Measurements from ENCODE around the gene ATP10A. TPM values are rescaled to one million over a fixed set of nuclear protein-coding genes. Genes with fewer than 3 reads are reported as not detected.

Gene ATP10A
- total RNA-seq, 1 donor from 2014 or later, result 71.9 TPM

DNA sequence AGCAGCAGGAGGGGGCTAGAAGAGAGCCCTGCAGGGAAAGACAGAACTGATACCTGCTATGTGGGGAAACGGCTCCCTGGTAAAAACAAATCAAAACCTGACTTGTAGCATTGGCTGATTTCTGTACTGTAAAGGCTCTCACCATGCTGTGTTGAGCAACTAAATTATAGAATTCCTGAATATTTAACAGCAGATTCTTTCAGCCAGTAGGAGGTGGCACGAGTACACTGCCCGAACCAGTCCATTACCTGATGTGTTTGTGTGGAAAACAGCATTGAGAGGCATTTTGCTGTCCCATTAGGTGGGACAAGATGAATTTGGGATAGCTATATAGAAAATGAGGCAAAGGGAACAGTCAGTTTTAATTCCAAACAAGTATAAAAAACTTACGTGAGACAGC is 201.2 kb downstream of the ATP10A start:
- no peak overlapping the region for H3K27ac Mint-ChIP-seq (ENCODE audit: unreplicated experiment)
- H3K4me1 Mint-ChIP-seq (ENCODE audit: unreplicated experiment), result no peaks in the 10 kb centered on the region
- H3K9me3 Mint-ChIP-seq (ENCODE audit: unreplicated experiment), result no peaks in the 10 kb centered on the region
- no peak for DNase-seq (ENCODE audit: extremely low spot score, unreplicated experiment)
- peaks cover 19% of the 10 kb centered on the region for H3K27me3 Mint-ChIP-seq (ENCODE audit: unreplicated experiment)
- peaks cover 2% of the 10 kb centered on the region for H3K36me3 Mint-ChIP-seq (ENCODE audit: unreplicated experiment)
- no peak overlapping the region for H3K4me3 Mint-ChIP-seq (ENCODE audit: unreplicated experiment)
- TF ChIP-seq, protein P1, sequence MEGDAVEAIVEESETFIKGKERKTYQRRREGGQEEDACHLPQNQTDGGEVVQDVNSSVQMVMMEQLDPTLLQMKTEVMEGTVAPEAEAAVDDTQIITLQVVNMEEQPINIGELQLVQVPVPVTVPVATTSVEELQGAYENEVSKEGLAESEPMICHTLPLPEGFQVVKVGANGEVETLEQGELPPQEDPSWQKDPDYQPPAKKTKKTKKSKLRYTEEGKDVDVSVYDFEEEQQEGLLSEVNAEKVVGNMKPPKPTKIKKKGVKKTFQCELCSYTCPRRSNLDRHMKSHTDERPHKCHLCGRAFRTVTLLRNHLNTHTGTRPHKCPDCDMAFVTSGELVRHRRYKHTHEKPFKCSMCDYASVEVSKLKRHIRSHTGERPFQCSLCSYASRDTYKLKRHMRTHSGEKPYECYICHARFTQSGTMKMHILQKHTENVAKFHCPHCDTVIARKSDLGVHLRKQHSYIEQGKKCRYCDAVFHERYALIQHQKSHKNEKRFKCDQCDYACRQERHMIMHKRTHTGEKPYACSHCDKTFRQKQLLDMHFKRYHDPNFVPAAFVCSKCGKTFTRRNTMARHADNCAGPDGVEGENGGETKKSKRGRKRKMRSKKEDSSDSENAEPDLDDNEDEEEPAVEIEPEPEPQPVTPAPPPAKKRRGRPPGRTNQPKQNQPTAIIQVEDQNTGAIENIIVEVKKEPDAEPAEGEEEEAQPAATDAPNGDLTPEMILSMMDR (IDR thresholded peaks at IDR 0.05), result peak; percentile 43

DNA sequence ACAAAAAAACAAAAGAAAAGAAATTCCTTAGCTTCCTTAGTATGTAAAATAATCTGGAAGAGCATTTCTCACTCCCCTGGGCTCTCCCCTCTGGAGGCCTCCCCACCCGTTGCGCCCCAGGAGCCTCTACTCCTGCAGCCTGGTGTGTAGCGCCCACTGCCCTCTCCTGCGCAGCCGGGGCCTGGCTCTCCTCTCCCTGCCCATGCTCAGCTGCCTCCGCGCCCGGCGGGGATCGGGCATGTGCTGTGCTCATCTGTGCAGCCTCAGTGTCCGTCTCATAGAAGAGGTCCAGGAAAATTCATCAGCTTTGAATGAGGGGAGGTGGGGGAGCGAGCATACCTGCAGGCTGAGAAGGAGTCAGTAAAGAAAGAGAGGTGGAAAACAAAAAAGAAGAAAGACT is 203.9 kb downstream of the ATP10A start:
- DNase-seq (ENCODE audit: extremely low spot score, unreplicated experiment), result no peak
- Mint-ChIP-seq H3K9me3 (ENCODE audit: unreplicated experiment) (no peaks in the 10 kb centered on the region), H3K36me3 (ENCODE audit: unreplicated experiment) (peaks cover 2% of the 10 kb centered on the region), H3K4me1 (ENCODE audit: unreplicated experiment) (no peaks in the 10 kb centered on the region), H3K4me3 (ENCODE audit: unreplicated experiment) (no peak overlapping the region), H3K27ac (ENCODE audit: unreplicated experiment) (no peak overlapping the region), H3K27me3 (ENCODE audit: unreplicated experiment) (peaks cover 16% of the 10 kb centered on the region)
- TF ChIP-seq, protein P1 (IDR thresholded peaks at IDR 0.05), result no peak

DNA sequence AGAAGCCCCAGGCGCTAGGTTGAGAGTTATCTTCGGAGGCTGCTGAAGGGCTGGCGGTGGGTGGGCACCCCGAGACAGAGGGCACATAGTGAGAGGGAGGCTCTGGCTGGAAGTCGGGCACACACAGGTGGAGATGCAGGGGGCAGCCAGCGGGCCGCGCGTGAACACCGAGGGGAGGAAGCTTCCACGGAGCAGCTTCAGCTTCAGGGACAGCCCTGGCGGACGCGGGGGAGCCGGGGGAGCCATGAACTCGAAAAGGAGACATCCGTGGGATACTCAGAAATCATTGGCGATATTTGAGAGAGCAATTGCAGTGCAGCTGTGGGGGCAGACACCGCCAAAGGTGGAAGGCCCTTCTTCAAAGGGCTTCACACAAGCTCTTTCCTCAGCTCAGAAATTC is 204.6 kb downstream of the ATP10A start:
- no peak overlapping the region for H3K27ac Mint-ChIP-seq (ENCODE audit: unreplicated experiment)
- no peak for DNase-seq (ENCODE audit: extremely low spot score, unreplicated experiment)
- H3K27me3 Mint-ChIP-seq (ENCODE audit: unreplicated experiment), result peaks cover 17% of the 10 kb centered on the region
- H3K9me3 Mint-ChIP-seq (ENCODE audit: unreplicated experiment), result no peaks in the 10 kb centered on the region
- H3K4me1 Mint-ChIP-seq (ENCODE audit: unreplicated experiment), result no peaks in the 10 kb centered on the region
- TF ChIP-seq, protein P1 (IDR thresholded peaks at IDR 0.05), result no peak
- no peak overlapping the region for H3K4me3 Mint-ChIP-seq (ENCODE audit: unreplicated experiment)
- peaks cover 2% of the 10 kb centered on the region for H3K36me3 Mint-ChIP-seq (ENCODE audit: unreplicated experiment)

DNA sequence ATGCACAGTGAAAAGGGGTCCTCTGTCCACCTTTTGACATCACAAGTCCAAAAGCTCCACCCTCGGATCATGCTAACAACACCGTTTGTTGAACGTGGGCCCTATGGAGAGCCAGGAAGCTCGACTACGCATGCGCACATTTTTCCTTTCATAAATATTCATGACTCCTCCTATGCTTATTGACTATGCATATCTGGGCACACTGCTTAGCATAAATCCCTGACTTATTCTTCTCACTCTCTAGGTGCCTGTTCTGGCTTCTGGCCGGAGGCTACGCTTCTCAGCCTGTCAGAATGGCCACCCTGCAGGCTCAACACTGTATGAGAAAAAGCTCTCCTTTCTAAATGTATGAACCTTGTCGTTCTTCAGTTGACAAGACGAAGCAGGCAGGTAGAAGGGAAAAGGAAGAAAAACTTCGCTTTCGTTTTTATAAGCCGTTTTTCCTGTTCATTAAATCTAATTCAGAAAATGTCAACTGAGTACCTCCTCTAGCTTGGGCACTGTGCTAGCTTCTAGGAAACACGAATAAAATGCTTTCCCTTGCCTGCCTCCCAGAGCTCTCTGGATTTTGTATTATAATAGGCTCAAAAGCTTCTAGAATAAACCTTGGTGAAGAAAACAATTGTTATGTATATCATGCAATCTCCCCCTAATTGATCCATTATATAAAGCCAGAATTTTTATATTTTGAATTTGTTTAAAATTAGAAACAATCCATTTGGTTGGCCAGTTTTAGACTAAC is 207.7 kb downstream of the ATP10A start:
- Mint-ChIP-seq H3K4me3 (ENCODE audit: unreplicated experiment) (no peak overlapping the region), H3K9me3 (ENCODE audit: unreplicated experiment) (no peaks in the 10 kb centered on the region), H3K27me3 (ENCODE audit: unreplicated experiment) (peaks cover 9% of the 10 kb centered on the region), H3K36me3 (ENCODE audit: unreplicated experiment) (no peaks in the 10 kb centered on the region), H3K27ac (ENCODE audit: unreplicated experiment) (no peak overlapping the region), H3K4me1 (ENCODE audit: unreplicated experiment) (no peaks in the 10 kb centered on the region)
- no peak for DNase-seq (ENCODE audit: extremely low spot score, unreplicated experiment)
- TF ChIP-seq, protein P1 (IDR thresholded peaks at IDR 0.05), result no peak

DNA sequence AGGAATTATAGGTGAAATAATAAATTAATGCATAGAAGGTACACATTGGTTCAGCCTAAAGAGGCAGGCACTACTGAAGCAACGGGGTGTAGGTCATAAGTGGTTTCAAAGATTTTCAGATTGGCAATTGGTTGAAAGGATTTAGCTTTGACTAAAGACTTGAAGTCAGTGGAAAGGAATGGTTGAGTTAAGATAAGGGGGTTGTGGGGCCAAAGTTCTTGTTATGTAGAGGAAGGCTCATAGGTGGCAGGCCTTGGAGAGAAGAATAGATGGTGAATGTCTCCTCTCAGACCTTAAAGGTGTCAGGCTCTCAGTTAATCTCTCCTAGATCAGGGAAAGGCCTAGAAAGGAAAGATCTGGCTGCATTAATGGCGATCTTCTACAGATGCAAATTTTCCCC is 209.8 kb downstream of the ATP10A start:
- Mint-ChIP-seq H3K4me3 (ENCODE audit: unreplicated experiment) (no peak overlapping the region), H3K9me3 (ENCODE audit: unreplicated experiment) (no peaks in the 10 kb centered on the region), H3K27me3 (ENCODE audit: unreplicated experiment) (peaks cover 21% of the 10 kb centered on the region), H3K36me3 (ENCODE audit: unreplicated experiment) (no peaks in the 10 kb centered on the region), H3K27ac (ENCODE audit: unreplicated experiment) (no peak overlapping the region), H3K4me1 (ENCODE audit: unreplicated experiment) (no peaks in the 10 kb centered on the region)
- DNase-seq (ENCODE audit: extremely low spot score, unreplicated experiment), result no peak
- TF ChIP-seq, protein P1 (IDR thresholded peaks at IDR 0.05), result no peak

Measured in osteocyte (in vitro differentiated cells).